Measurements from ENCODE around the gene ANAPC16. TPM values are rescaled to one million over a fixed set of nuclear protein-coding genes. Genes with fewer than 3 reads are reported as not detected.

The ANAPC16 gene
- total RNA-seq, 6 experiments from 2014 or later, result 40.4 to 46.0 (median 40.7) TPM

- Mint-ChIP-seq H3K4me3 (no peak overlapping the region), H3K9me3 (no peaks in the 10 kb centered on the region), H3K27me3 (ENCODE audit: insufficient read depth) (no peaks in the 10 kb centered on the region), H3K4me1 (ENCODE audit: low read depth) (no peaks in the 10 kb centered on the region), H3K36me3 (ENCODE audit: low read depth) (peaks cover 6% of the 10 kb centered on the region; the same call in 1 of the 2 replicates), H3K27ac (no peak overlapping the region)
- TF ChIP-seq CTCF (IDR thresholded peaks at IDR 0.05), result no peak
- DNase-seq, result no peak
Measured at GRCh38 chr10:72233621-72234020, 17.8 kb downstream of the ANAPC16 start.

- Mint-ChIP-seq H3K9me3 (no peaks in the 10 kb centered on the region), H3K4me3 (no peak overlapping the region), H3K27ac (no peak overlapping the region), H3K27me3 (ENCODE audit: insufficient read depth) (no peaks in the 10 kb centered on the region), H3K36me3 (ENCODE audit: low read depth) (peaks cover 6% of the 10 kb centered on the region; the same call in 1 of the 2 replicates), H3K4me1 (ENCODE audit: low read depth) (no peaks in the 10 kb centered on the region)
- DNase-seq, result no peak
- no peak for TF ChIP-seq CTCF (IDR thresholded peaks at IDR 0.05)
Measured at GRCh38 chr10:72234560-72235095, 18.8 kb downstream of the ANAPC16 start.

- no peaks in the 10 kb centered on the region for H3K4me1 Mint-ChIP-seq (ENCODE audit: low read depth)
- no peaks in the 10 kb centered on the region for H3K9me3 Mint-ChIP-seq
- no peaks in the 10 kb centered on the region for H3K27me3 Mint-ChIP-seq (ENCODE audit: insufficient read depth)
- no peak for DNase-seq
- no peak overlapping the region for H3K27ac Mint-ChIP-seq
- no peak for TF ChIP-seq CTCF (IDR thresholded peaks at IDR 0.05)
- H3K36me3 Mint-ChIP-seq (ENCODE audit: low read depth), result peaks cover 6% of the 10 kb centered on the region; the same call in 1 of the 2 replicates
- no peak overlapping the region for H3K4me3 Mint-ChIP-seq
Measured at GRCh38 chr10:72235544-72236279, 19.9 kb downstream of the ANAPC16 start.

- TF ChIP-seq CTCF (IDR thresholded peaks at IDR 0.05), result no peak
- H3K36me3 Mint-ChIP-seq (ENCODE audit: low read depth), result no peaks in the 10 kb centered on the region; the same call in 1 of the 2 replicates
- H3K27me3 Mint-ChIP-seq (ENCODE audit: insufficient read depth), result no peaks in the 10 kb centered on the region
- H3K4me3 Mint-ChIP-seq, result no peak overlapping the region
- H3K4me1 Mint-ChIP-seq (ENCODE audit: low read depth), result peaks cover 11% of the 10 kb centered on the region
- no peak overlapping the region for H3K27ac Mint-ChIP-seq
- H3K9me3 Mint-ChIP-seq, result no peaks in the 10 kb centered on the region
- no peak for DNase-seq
Measured at GRCh38 chr10:72238392-72239175, 22.8 kb downstream of the ANAPC16 start.

GRCh38 chr10:72239409-72239808 is 23.6 kb downstream of the ANAPC16 start:
- Mint-ChIP-seq H3K9me3 (no peaks in the 10 kb centered on the region), H3K36me3 (ENCODE audit: low read depth) (no peaks in the 10 kb centered on the region; the same call in 1 of the 2 replicates), H3K4me1 (ENCODE audit: low read depth) (peaks cover 19% of the 10 kb centered on the region), H3K4me3 (no peak overlapping the region), H3K27me3 (ENCODE audit: insufficient read depth) (no peaks in the 10 kb centered on the region), H3K27ac (no peak overlapping the region)
- no peak for DNase-seq
- no peak for TF ChIP-seq CTCF (IDR thresholded peaks at IDR 0.05)
